OCI-M2 (cell line): ENCODE results near the gene ZNF446.
"Not testable (repeated sequence)": the region's sequence is repeated elsewhere in the genome, so short reads cannot be mapped to it uniquely, and the experiment has no call there.

Experiments
- DNase-seq: peaks from one replicate; lab custom pipeline; 2025; ENCODE audit not compliant: unreplicated experiment; lab: John Stamatoyannopoulos, UW

ZNF446 gene

GRCh38 chr19:58498316-58499020 lies 22.3 kb downstream of the ZNF446 start:
- no peak for DNase-seq

GRCh38 chr19:58499021-58499927 lies 23.1 kb downstream of the ZNF446 start:
- peak; percentile 93 for DNase-seq

- DNase-seq: no peak
These were observed 24.1 kb downstream of the ZNF446 start for GRCh38 chr19:58500242-58500641.

- not testable (repeated sequence) for DNase-seq
These were observed 31.6 kb downstream of the ZNF446 start for GRCh38 chr19:58507602-58508223.

- peak; percentile 74 for DNase-seq
These were observed 33.6 kb downstream of the ZNF446 start for GRCh38 chr19:58509731-58510083.

DNA sequence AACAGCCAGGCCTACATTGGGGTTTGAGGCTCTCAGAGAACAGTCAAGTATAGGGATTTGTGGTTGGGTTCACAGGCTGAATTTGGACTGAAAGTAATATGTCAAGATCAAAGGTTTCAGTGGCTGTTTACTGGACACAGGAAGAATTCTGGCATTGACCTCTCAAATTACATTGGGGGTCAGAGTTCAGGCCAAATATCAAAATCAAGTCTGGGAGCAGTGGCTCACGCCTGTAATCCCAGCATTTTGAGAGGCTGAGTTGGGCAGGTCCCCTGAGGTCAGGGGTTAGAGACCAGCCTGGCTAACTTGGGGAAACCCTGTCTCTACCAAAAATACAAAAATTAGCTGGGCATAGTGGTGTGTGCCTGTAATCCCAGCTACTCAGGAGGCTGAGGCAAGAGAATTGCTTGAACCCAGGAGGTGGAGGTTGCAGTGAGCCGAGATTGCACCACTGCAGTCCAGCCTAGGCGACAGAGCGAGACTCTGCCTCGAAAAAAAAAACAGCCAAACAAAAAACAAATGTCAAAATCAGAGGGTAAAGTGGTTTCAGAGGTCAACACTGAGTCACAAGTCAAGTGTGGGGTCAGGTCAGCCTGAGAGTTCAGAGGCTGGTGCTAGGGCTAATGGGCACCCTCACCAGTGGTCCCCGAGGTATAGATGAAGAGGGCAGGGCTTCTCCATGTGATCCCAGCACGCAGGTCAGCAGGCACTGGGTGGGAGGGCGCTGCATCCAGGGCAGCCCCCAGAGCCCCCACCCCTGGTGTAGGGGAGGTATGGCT lies 34.1 kb downstream of the ZNF446 start:
- no peak for DNase-seq

DNA sequence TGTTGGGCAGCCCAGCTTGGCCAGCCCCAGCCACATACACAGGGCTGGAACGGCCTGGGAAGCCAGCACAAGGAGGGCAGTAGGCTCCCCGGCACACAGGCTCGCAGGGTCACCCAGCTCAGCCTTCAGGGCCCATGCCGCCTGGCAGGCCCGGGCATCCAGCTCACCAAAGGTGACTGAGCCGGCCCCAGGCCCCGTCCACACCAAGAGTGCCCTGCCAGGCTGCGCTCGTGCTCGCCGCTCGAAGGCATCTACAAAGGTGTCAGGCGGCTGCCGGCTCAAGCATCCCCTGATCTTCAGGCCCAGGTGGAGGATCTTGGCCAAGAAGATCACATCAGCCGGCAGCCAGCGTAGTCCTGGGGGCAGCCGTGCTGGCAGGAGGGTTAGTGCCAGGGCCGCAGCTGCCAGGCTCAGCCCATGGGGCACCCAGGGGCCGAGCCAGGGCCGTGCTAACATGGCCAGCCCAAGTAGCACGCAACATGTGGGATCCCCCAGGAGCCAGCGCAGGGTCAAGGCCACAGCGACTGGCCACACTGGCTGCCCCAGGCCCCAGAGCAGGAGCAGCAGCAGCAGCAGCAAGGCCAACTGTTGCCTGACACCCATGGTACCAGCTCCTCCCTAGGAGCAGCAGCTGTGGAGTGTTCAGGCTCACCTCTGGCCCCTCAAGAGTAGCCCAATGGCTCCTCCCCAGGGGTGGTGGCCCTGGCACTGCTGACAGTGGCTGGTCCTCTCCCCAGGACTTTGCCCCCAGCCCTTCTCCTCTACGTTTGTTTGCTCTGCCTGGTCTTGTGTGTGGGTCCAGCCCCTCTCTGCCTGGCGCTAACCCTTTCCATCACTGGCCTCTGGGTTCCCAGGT lies 35.4 kb downstream of the ZNF446 start, which contains the start of gene SLC27A5:
Gene SLC27A5 (minus strand): TSS at position 640 of the 856 bp plus-strand sequence. CDS start 37 bp downstream, at position 603.
- no peak for DNase-seq

DNA sequence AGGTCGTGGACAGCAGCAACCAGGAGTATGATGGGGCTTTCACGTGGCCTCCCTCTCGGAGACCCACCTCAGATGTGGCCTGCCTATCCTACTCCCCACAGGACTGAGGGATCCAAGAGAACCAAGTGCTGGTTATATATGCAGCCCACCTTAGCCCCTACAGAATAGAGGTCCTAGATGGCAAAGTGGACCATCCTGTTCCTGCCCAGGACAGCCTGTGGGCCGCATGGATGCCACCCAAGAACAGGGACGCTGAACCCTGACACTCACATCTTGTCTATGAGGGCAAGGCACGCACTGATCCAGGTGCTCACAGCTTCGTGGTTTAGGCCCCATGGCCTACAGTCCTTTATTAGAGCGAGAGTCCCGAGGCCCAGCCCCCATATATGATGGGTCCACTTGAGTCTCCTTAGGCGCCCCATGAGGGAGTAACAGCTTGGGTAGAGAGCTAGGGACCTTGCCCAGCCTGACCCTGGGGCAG lies 37.1 kb downstream of the ZNF446 start:
- no peak for DNase-seq

- no peak for DNase-seq
These were observed 37.8 kb downstream of the ZNF446 start for GRCh38 chr19:58513694-58514563.

DNA sequence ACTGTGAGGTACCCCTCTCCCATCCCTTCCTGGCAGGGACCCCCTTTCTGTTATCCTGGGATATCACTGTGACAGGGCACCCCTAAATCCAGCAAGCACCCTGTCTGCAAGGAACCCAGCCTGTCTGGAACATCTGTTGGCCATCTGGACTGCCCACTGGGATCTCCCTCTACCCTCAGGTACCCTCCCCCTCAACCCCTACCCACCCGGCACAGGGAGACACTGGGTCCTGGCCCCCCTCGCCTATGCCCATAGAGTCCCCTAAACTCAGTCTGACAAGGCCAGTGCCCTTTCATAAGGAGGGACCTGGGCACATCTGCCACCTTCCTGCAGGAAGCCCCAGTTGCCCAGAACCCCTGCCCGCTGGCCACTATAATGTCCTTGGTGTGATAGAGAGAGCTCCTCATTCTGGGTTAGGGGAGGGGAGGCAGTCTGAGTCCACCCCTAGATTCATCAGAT lies 38.4 kb downstream of the ZNF446 start:
- no peak for DNase-seq

DNA sequence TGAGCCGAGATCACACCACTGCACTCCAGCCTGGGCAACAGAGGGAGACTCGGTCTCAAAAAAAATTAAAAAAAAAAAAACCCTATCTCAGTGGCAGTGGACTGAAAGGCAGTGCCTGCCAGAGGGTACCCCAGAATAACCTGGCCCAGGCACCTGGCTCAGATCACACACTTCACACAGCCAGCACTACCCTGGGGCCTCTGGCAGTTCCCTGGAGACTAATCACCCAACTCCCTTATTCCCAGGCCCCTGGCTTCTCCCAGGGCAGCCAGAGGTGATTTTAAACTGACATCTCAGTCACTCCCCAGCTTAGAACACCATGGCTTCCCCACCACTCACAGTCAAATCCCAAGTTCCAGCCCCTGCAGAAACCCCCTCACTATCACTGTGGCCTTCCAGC lies 39.1 kb downstream of the ZNF446 start:
- no peak for DNase-seq

DNA sequence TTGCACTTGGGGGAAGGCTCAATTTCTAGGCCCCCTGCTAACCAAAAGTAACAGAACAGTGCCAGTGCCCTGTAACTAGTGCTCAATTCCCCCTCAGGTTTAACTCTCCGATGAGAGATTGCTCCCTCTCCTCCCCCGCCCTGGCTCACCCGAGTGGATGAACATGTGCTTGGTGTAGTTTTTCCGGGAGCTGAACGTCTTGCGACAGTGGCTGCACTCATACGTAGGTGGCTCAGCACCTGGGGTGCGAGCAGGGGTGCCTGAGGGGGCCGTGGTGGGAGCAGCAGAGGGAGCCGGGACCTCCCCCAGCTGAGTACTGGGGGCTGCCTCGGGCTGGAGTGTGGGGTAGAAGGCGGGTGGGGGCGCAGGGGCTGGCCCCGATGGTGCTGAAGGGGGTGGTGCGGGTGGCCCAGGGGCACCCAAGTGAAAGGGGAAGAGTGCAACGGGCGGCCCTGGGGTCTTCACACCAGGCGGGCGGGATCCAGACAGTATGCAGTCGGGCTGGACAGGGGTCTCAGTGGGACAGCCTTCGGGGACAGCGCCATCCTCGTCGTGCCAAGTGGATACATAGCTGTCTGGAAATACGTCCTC lies 40.2 kb downstream of the ZNF446 start:
- no peak for DNase-seq

DNA sequence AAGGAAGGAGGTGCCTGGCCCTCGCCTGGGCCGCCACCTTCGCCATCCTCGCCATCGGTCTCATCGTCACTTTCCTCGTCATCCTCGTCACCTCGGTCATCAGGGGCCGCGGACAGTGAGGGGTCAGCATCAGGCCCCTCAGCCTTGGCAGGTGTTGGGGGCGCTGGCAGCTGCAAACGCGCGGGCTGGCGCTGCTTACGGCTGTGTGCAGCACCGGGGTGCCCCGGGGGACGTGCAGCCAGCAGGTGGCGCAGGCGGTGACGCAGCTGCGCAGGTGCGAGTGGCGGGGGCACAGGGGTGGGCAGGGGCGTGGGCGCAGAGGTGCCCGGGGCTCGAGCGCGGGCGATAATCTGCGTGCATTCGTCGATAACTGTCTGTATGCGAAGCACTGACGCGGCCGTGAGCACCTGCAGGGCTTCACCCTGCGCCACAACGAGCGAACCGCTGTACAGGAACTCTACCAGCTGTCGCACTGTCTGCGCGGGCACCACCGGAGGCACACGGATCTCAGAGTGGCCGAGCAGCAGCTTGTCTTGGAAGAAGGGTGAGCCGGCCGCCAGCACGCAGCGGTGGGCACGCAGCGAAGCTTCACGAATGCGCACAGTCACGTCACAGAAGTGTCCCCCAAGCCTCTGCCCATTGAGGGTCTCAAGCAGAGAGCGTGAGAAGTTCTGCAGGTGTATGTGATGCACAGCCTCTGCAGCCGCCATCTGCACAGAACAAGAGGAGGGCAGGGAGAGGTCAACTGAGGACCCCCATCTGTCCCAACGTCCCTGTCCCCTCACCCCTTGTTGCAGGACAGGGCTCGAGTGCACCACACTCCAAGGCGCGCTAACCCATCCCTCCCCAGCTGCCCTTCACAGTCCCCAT lies 41.0 kb downstream of the ZNF446 start:
- DNase-seq: no peak

GRCh38 chr19:58518256-58519086 lies 42.3 kb downstream of the ZNF446 start:
- no peak for DNase-seq

DNA sequence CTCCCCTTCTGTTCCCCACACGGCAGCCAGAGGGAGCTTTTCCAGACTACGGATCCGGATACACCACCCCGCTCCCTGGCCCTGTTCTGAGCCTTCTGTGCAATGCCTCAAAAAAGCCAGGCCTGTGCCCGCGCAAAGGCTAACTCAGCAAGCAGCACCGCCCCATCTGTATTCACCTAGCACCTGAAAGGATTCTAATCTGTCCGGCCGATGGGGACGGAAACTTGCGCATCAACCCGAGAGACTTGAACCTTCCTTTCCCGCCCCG lies 42.9 kb downstream of the ZNF446 start:
- DNase-seq: no peak

GRCh38 chr19:58519355-58520256 lies 43.5 kb downstream of the ZNF446 start, which contains the start of gene ZBTB45:
Gene ZBTB45, minus strand, starts transcription at chr19:58519810. Its CDS starts 2,137 bp downstream, at chr19:58517673.
- DNase-seq: peak; percentile 89
